Measurements from ENCODE around the gene KCNJ18. TPM values are rescaled to one million over a fixed set of nuclear protein-coding genes. Genes with fewer than 3 reads are reported as not detected.
"Not testable (repeated sequence)": the region's sequence is repeated elsewhere in the genome, so short reads cannot be mapped to it uniquely, and the experiment has no call there.

KCNJ18 gene
- total and polyA plus RNA-seq, 5 donors = not detected

GRCh38 chr17:21665171-21665570 lies 27.2 kb upstream of the KCNJ18 start:
- H3K4me1 ChIP-seq (ENCODE audit: control insufficient read depth, insufficient read depth, low read length); H3K9me3 ChIP-seq (ENCODE audit: control insufficient read depth, low read length); H3K4me3 ChIP-seq (ENCODE audit: low read length); ATAC-seq; H3K27me3 ChIP-seq (ENCODE audit: control insufficient read depth, insufficient read depth); H3K27ac ChIP-seq (ENCODE audit: low read length); DNase-seq; intact Hi-C loops (cut with DNase I): not testable (repeated sequence)
- WGBS = 58% methylated on average over 1 of the region's 1 CpG

- DNase-seq = not testable (repeated sequence)
- 30% methylated on average over 2 of the region's 2 CpGs for WGBS
Observed at GRCh38 chr17:21665935-21666493, 26.3 kb upstream of the KCNJ18 start.

GRCh38 chr17:21666711-21667412 lies 25.5 kb upstream of the KCNJ18 start:
- WGBS = 47% methylated on average over 3 of the region's 3 CpGs
- H3K9me3 ChIP-seq (ENCODE audit: control insufficient read depth, low read length); DNase-seq; ATAC-seq; intact Hi-C loops (cut with DNase I); H3K4me3 ChIP-seq (ENCODE audit: low read length); H3K27ac ChIP-seq (ENCODE audit: low read length); H3K27me3 ChIP-seq (ENCODE audit: control insufficient read depth, insufficient read depth); H3K4me1 ChIP-seq (ENCODE audit: control insufficient read depth, insufficient read depth, low read length): not testable (repeated sequence)

More at GRCh38 chr17:21665935-21666493, 26.3 kb upstream of the KCNJ18 start:
- H3K27ac ChIP-seq (ENCODE audit: low read length); H3K9me3 ChIP-seq (ENCODE audit: control insufficient read depth, low read length); H3K4me1 ChIP-seq (ENCODE audit: control insufficient read depth, insufficient read depth, low read length); intact Hi-C loops (cut with DNase I); ATAC-seq; H3K4me3 ChIP-seq (ENCODE audit: low read length); H3K27me3 ChIP-seq (ENCODE audit: control insufficient read depth, insufficient read depth): not testable (repeated sequence)

- H3K4me3 ChIP-seq (ENCODE audit: low read length); DNase-seq; H3K4me1 ChIP-seq (ENCODE audit: control insufficient read depth, insufficient read depth, low read length); H3K27ac ChIP-seq (ENCODE audit: low read length); H3K27me3 ChIP-seq (ENCODE audit: control insufficient read depth, insufficient read depth); ATAC-seq; intact Hi-C loops (cut with DNase I); H3K9me3 ChIP-seq (ENCODE audit: control insufficient read depth, low read length): not testable (repeated sequence)
- 33% methylated on average over 7 of the region's 7 CpGs for whole genome bisulfite sequencing
Observed at GRCh38 chr17:21667413-21668117, 24.8 kb upstream of the KCNJ18 start.

- H3K4me3 ChIP-seq (ENCODE audit: low read length); H3K27me3 ChIP-seq (ENCODE audit: control insufficient read depth, insufficient read depth); DNase-seq; H3K9me3 ChIP-seq (ENCODE audit: control insufficient read depth, low read length); intact Hi-C loops (cut with DNase I); H3K4me1 ChIP-seq (ENCODE audit: control insufficient read depth, insufficient read depth, low read length); H3K27ac ChIP-seq (ENCODE audit: low read length); ATAC-seq: not testable (repeated sequence)
- 54% methylated on average over 3 of the region's 3 CpGs for WGBS
Observed at GRCh38 chr17:21668118-21668488, 24.2 kb upstream of the KCNJ18 start.

- DNase-seq; ATAC-seq; H3K4me1 ChIP-seq (ENCODE audit: control insufficient read depth, insufficient read depth, low read length); H3K27me3 ChIP-seq (ENCODE audit: control insufficient read depth, insufficient read depth); intact Hi-C loops (cut with DNase I); H3K27ac ChIP-seq (ENCODE audit: low read length); H3K9me3 ChIP-seq (ENCODE audit: control insufficient read depth, low read length); H3K4me3 ChIP-seq (ENCODE audit: low read length): not testable (repeated sequence)
- WGBS = 75% methylated on average over 13 of the region's 13 CpGs
Observed at GRCh38 chr17:21668746-21669508, 23.4 kb upstream of the KCNJ18 start.

- H3K27ac ChIP-seq (ENCODE audit: low read length); ATAC-seq; intact Hi-C loops (cut with DNase I); H3K4me1 ChIP-seq (ENCODE audit: control insufficient read depth, insufficient read depth, low read length); H3K27me3 ChIP-seq (ENCODE audit: control insufficient read depth, insufficient read depth); DNase-seq; H3K9me3 ChIP-seq (ENCODE audit: control insufficient read depth, low read length); H3K4me3 ChIP-seq (ENCODE audit: low read length): not testable (repeated sequence)
- 73% methylated on average over 10 of the region's 10 CpGs for WGBS
Observed at GRCh38 chr17:21669616-21670360, 22.5 kb upstream of the KCNJ18 start.

- H3K4me3 ChIP-seq (ENCODE audit: low read length); intact Hi-C loops (cut with DNase I); H3K27ac ChIP-seq (ENCODE audit: low read length); H3K4me1 ChIP-seq (ENCODE audit: control insufficient read depth, insufficient read depth, low read length); DNase-seq; H3K27me3 ChIP-seq (ENCODE audit: control insufficient read depth, insufficient read depth); H3K9me3 ChIP-seq (ENCODE audit: control insufficient read depth, low read length): not testable (repeated sequence)
- 43% methylated on average over 8 of the region's 8 CpGs for WGBS
- ATAC-seq = peak in 1 of 2 donors; percentile 29
Observed at GRCh38 chr17:21670361-21671155, 21.8 kb upstream of the KCNJ18 start.

GRCh38 chr17:21671437-21671836 lies 20.9 kb upstream of the KCNJ18 start:
- H3K9me3 ChIP-seq (ENCODE audit: control insufficient read depth, low read length); DNase-seq; H3K4me3 ChIP-seq (ENCODE audit: low read length); H3K27me3 ChIP-seq (ENCODE audit: control insufficient read depth, insufficient read depth); intact Hi-C loops (cut with DNase I); H3K4me1 ChIP-seq (ENCODE audit: control insufficient read depth, insufficient read depth, low read length); ATAC-seq; H3K27ac ChIP-seq (ENCODE audit: low read length): not testable (repeated sequence)
- WGBS = 81% methylated on average over 2 of the region's 2 CpGs

- H3K9me3 ChIP-seq (ENCODE audit: control insufficient read depth, low read length); H3K4me1 ChIP-seq (ENCODE audit: control insufficient read depth, insufficient read depth, low read length); H3K4me3 ChIP-seq (ENCODE audit: low read length); intact Hi-C loops (cut with DNase I); H3K27me3 ChIP-seq (ENCODE audit: control insufficient read depth, insufficient read depth); H3K27ac ChIP-seq (ENCODE audit: low read length); DNase-seq; ATAC-seq: not testable (repeated sequence)
- 74% methylated on average over 4 of the region's 4 CpGs for WGBS
Observed at GRCh38 chr17:21671871-21672270, 20.5 kb upstream of the KCNJ18 start.

Data from right cardiac atrium (tissue), 5 donors.